GM21367 (cell line): ENCODE data around the gene SLC7A5.
"Not testable (repeated sequence)": the region's sequence is repeated elsewhere in the genome, so short reads cannot be mapped to it uniquely, and the experiment has no call there.

Source experiments
- ATAC-seq: cut with Tn5 transposase; IDR thresholded peaks from one replicate; pipeline ENCODE4 v1.9.1; 2021; ENCODE audit not compliant: unreplicated experiment

The SLC7A5 gene

GRCh38 chr16:87823181-87823929, 46.0 kb downstream of the SLC7A5 start:
- no peak for ATAC-seq

GRCh38 chr16:87822108-87822970, 47.0 kb downstream of the SLC7A5 start:
- ATAC-seq = no peak

GRCh38 chr16:87821376-87822107, 47.8 kb downstream of the SLC7A5 start:
- ATAC-seq = no peak

GRCh38 chr16:87819983-87820382, 49.3 kb downstream of the SLC7A5 start:
- no peak for ATAC-seq

- ATAC-seq = no peak
Measured at GRCh38 chr16:87819282-87819681, 50.0 kb downstream of the SLC7A5 start.

GRCh38 chr16:87818533-87819161, 50.7 kb downstream of the SLC7A5 start:
- ATAC-seq = no peak

GRCh38 chr16:87817910-87818309, 51.4 kb downstream of the SLC7A5 start:
- ATAC-seq = no peak

GRCh38 chr16:87817370-87817769, 51.9 kb downstream of the SLC7A5 start:
- not testable (repeated sequence) for ATAC-seq

GRCh38 chr16:87816507-87817100, 52.7 kb downstream of the SLC7A5 start:
- no peak for ATAC-seq

- ATAC-seq = no peak
Measured at GRCh38 chr16:87815567-87815966, 53.7 kb downstream of the SLC7A5 start.

- ATAC-seq = no peak
Measured at GRCh38 chr16:87812200-87812656, 57.1 kb downstream of the SLC7A5 start.

GRCh38 chr16:87811454-87811853, 57.9 kb downstream of the SLC7A5 start:
- ATAC-seq = not testable (repeated sequence)

GRCh38 chr16:87809150-87809902, 60.0 kb downstream of the SLC7A5 start:
- peak; percentile 47 for ATAC-seq

- ATAC-seq = no peak
Measured at GRCh38 chr16:87808108-87808507, 61.2 kb downstream of the SLC7A5 start.

- ATAC-seq = no peak
Measured at GRCh38 chr16:87806641-87807546, 62.4 kb downstream of the SLC7A5 start.

- ATAC-seq = no peak
Measured at GRCh38 chr16:87806261-87806640, 63.1 kb downstream of the SLC7A5 start.

- no peak for ATAC-seq
Measured at GRCh38 chr16:87803385-87803784, 65.9 kb downstream of the SLC7A5 start.

GRCh38 chr16:87802670-87803069, 66.6 kb downstream of the SLC7A5 start:
- ATAC-seq = no peak
